ENCODE results near the gene KLRC2.
A peak's percentile ranks its signal among the peaks of the same experiment; 100 is the strongest.
"Not testable (repeated sequence)": the region's sequence is repeated elsewhere in the genome, so short reads cannot be mapped to it uniquely, and the experiment has no call there.

KLRC2 gene

GRCh38 chr12:10395390-10395998 lies 40.3 kb downstream of the KLRC2 start:
- DNase-seq (ENCODE audit: low read depth), result peak; percentile 92
- no peak overlapping the region for H3K4me3 ChIP-seq (ENCODE audit: low read length)
- TF ChIP-seq, protein P1, sequence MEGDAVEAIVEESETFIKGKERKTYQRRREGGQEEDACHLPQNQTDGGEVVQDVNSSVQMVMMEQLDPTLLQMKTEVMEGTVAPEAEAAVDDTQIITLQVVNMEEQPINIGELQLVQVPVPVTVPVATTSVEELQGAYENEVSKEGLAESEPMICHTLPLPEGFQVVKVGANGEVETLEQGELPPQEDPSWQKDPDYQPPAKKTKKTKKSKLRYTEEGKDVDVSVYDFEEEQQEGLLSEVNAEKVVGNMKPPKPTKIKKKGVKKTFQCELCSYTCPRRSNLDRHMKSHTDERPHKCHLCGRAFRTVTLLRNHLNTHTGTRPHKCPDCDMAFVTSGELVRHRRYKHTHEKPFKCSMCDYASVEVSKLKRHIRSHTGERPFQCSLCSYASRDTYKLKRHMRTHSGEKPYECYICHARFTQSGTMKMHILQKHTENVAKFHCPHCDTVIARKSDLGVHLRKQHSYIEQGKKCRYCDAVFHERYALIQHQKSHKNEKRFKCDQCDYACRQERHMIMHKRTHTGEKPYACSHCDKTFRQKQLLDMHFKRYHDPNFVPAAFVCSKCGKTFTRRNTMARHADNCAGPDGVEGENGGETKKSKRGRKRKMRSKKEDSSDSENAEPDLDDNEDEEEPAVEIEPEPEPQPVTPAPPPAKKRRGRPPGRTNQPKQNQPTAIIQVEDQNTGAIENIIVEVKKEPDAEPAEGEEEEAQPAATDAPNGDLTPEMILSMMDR (IDR thresholded peaks at IDR 0.05; ENCODE audit: insufficient read depth, low read depth, low read length, missing control alignments), result no peak

GRCh38 chr12:10394531-10395152 lies 41.2 kb downstream of the KLRC2 start:
- not testable (repeated sequence) for H3K4me3 ChIP-seq (ENCODE audit: low read length)
- DNase-seq (ENCODE audit: low read depth), result peak; percentile 73

GRCh38 chr12:10393291-10393690 lies 42.5 kb downstream of the KLRC2 start:
- DNase-seq (ENCODE audit: low read depth), result no peak
- H3K4me3 ChIP-seq (ENCODE audit: low read length), result no peak overlapping the region
- TF ChIP-seq, protein P1 (IDR thresholded peaks at IDR 0.05; ENCODE audit: insufficient read depth, low read depth, low read length, missing control alignments), result no peak

DNA sequence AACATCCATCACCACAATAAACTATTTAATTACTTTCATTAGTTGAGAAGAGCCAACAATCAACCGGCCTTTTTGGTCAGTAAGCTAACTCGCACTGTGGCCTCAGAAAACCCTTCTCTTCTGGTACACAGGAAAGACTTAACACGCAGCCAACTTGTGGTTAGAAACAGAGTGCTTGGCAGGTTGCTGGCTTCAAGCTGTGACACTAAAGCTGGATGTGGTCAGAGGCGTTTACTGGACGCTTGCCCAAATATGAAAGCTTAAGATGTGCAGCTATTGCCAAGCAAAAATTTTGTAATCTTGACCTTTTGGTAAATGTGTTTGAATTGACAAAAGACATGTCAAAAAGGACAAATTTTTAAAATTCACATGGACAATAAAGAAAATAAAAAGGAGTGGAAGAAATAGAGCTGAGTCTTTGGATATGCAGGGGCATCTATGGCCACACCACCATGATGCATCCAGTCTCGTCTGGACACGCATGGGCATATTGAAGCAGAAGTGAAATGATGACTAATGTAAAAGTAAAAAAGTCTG lies 43.3 kb downstream of the KLRC2 start:
- DNase-seq (ENCODE audit: low read depth), result peak; percentile 93
- H3K4me3 ChIP-seq (ENCODE audit: low read length), result no peak overlapping the region
- TF ChIP-seq, protein P1 (IDR thresholded peaks at IDR 0.05; ENCODE audit: insufficient read depth, low read depth, low read length, missing control alignments), result no peak

DNA sequence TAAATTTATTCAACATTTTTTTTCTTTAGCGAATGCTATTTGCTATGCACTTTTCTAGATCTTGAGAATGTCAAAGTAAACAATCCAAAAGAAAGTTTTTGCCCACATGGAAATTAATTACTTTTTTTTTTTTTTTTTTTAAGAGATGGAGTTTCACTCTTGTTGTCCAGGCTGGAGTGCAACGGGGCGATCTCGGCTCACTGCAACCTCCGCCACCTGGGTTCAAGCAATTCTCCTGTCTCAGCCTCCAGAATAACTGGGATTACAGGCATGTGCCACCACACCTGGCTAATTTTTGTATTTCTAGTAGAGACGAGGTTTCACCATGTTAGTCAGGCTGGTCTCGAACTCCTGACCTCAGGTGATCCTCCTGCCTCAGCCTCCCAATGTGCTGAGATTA lies 44.8 kb downstream of the KLRC2 start:
- H3K4me3 ChIP-seq (ENCODE audit: low read length); DNase-seq (ENCODE audit: low read depth): not testable (repeated sequence)

- TF ChIP-seq, protein P1 (IDR thresholded peaks at IDR 0.05; ENCODE audit: insufficient read depth, low read depth, low read length, missing control alignments), result no peak
- DNase-seq (ENCODE audit: low read depth), result no peak
- no peak within 1 kb of the TSS for H3K4me3 ChIP-seq (ENCODE audit: low read length)
Observed at GRCh38 chr12:10389904-10390303, 45.9 kb downstream of the KLRC2 start, which contains the start of gene KLRK1. Gene KLRK1 (minus strand): TSS chr12:10390041. CDS start chr12:10388810, 1,231 bp downstream.

DNA sequence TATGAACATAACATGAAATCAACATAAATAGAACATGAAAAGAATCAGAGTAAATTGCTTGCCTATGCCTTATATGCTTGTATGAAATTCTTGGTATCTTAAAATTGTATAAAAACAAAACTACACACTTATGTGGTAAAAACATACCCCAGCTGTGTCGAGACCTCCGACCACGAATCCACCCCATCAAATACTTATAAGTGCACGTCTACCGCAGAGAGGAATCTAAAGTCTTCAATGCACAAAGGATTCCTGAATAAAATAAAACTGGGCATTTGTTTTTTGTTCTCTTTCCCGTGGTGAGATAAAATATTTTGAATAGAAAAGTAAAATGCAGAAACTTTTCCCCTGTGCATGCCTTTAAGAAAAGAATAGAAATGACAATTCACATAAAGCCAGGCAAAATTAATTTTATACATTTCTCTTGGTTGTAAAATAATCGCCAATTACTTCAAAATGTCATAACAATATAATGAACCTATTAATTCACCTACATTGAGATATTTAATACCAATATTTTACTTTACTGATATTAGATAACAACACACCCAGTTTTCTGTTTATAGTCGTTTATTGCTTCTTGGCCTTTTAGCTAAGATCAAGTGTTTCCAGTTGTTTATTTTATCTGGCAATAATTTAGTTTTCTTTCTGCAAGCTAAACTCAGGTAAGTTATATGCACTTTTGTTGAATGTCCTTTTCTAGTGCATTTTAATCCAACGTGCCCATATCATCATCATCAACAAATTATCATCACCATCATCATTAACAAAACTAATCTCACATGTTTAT lies 47.0 kb downstream of the KLRC2 start:
- TF ChIP-seq, protein P1 (IDR thresholded peaks at IDR 0.05; ENCODE audit: insufficient read depth, low read depth, low read length, missing control alignments), result no peak
- no peak overlapping the region for H3K4me3 ChIP-seq (ENCODE audit: low read length)
- DNase-seq (ENCODE audit: low read depth), result no peak

DNA sequence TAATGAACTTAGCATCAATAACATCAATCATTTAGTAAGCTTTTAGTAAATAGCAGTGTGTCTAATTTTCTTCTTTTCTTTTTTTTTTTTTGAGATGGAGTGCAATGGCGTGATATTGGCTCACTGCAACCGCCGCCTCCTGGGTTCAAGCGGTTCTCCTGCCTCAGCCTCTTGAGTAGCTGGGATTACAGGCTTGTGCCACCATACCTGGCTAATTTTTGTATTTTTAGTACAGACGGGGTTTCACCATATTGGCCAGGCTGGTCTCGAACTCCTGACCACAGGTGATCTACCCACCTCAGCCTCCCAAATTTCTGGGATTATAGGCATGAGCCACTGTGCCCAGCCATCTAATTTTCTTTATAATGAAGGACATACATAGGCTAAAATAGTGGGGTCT lies 48.3 kb downstream of the KLRC2 start:
- not testable (repeated sequence) for H3K4me3 ChIP-seq (ENCODE audit: low read length)

More for the DNA sequence above, 48.3 kb downstream of the KLRC2 start:
- not testable (repeated sequence) for DNase-seq (ENCODE audit: low read depth)
